BJ (cell line): ENCODE measurements around the gene PCDH9. TPM values are rescaled to one million over a fixed set of nuclear protein-coding genes. Genes with fewer than 3 reads are reported as not detected.

Experiments used
- CTCF ChIA-PET: fragments of 350-600 bp; formaldehyde crosslinking; extraction: SDS; loops from one replicate; lab custom pipeline; 2021; ENCODE audit warnings: antibody characterized with exemption, inconsistent platforms; lab: Yijun Ruan, JAX
- POLR2A ChIA-PET: fragments of 300-600 bp; sonication (Branson Sonifier 250); formaldehyde crosslinking; extraction: SDS; loops from one replicate; lab custom pipeline; 2021; ENCODE audit warnings: antibody characterized with exemption; lab: Charles Lee
- DNase-seq: peaks from one replicate; pipeline ENCODE4 v3.0.0-alpha.2; 2011; ENCODE audit warnings: low read depth
- H3K27me3 ChIP-seq: 2 replicates; pipeline ENCODE4 v1.6.0; 2011; ENCODE audit warnings: low read length; ENCODE audit not compliant: control insufficient read depth, insufficient read depth
- H3K36me3 ChIP-seq: 2 replicates; pipeline ENCODE4 v1.5.1; 2011; ENCODE audit warnings: low read length; ENCODE audit not compliant: control insufficient read depth, insufficient read depth
- H3K4me3 ChIP-seq: 2 replicates; pipeline ENCODE4 v1.5.1; 2011; ENCODE audit warnings: low read depth, mild to moderate bottlenecking, control low read depth, low read length
- polyA plus RNA-seq: library from polyadenylated mRNA; depleted of rRNA; stranded (reverse); fragments of >200 nt; gene quantifications from 2 replicates; pipeline ENCODE4 v1.2.3, GENCODE V29; 2011
- TF ChIP-seq, protein P1 (sequence below): IDR thresholded peaks from 2 replicates; pipeline ENCODE4 v1.5.1; 2011; ENCODE audit warnings: low read depth, mild to moderate bottlenecking, control low read depth, inconsistent platforms, low read length, moderate library complexity; ENCODE audit not compliant: insufficient read depth

The PCDH9 gene
- polyA plus RNA-seq, 1 experiment = 2.3 TPM

DNA sequence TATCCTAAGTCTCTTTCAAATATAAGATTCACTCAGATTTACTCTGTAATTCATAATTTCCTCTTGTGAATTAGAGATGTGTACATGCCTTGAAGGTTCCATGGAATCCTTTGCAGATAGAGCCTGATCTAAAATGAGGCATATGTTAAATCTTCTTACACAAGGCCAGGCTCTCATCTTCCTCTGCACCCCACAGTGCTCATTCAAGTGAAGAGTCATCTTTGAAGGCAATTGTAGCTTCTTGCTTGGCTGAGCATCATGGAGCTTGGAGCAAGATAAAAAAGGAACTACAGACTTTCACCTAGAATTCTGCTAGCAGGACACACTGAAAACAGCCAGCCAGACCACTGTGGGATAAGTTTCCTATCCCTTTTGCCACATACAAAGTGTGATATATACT is 566.4 kb downstream of the PCDH9 start:
- no peak for DNase-seq
- CTCF ChIA-PET = no interaction called here
- POLR2A ChIA-PET = no interaction called here
- Histone ChIP-seq H3K4me3 (no peak overlapping the region), H3K27me3 (no peaks in the 10 kb centered on the region), H3K36me3 (no peaks in the 10 kb centered on the region)
- TF ChIP-seq, protein P1, sequence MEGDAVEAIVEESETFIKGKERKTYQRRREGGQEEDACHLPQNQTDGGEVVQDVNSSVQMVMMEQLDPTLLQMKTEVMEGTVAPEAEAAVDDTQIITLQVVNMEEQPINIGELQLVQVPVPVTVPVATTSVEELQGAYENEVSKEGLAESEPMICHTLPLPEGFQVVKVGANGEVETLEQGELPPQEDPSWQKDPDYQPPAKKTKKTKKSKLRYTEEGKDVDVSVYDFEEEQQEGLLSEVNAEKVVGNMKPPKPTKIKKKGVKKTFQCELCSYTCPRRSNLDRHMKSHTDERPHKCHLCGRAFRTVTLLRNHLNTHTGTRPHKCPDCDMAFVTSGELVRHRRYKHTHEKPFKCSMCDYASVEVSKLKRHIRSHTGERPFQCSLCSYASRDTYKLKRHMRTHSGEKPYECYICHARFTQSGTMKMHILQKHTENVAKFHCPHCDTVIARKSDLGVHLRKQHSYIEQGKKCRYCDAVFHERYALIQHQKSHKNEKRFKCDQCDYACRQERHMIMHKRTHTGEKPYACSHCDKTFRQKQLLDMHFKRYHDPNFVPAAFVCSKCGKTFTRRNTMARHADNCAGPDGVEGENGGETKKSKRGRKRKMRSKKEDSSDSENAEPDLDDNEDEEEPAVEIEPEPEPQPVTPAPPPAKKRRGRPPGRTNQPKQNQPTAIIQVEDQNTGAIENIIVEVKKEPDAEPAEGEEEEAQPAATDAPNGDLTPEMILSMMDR = no peak

DNA sequence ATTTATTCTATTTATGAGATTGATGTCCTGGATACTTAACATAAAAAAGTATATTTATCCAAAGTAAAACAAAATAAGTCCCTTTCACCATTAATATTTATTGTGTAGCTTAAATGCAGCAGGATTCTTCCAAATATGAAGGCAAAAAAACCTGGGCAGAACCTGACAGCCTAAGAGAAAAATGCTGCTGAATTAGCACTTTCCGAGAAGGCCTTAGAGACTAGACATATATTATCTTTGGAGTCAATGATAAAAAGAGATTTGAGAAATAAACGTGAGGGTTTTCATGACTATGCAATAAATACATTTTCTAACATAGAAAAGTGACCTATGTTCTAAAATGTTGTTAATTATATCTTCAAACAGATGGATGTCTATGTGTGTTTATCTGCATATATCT is 566.9 kb downstream of the PCDH9 start:
- ChIA-PET CTCF (no interaction called here), POLR2A (no interaction called here)
- Histone ChIP-seq H3K36me3 (no peaks in the 10 kb centered on the region), H3K27me3 (no peaks in the 10 kb centered on the region), H3K4me3 (no peak overlapping the region)
- DNase-seq = no peak
- TF ChIP-seq, protein P1 = no peak

DNA sequence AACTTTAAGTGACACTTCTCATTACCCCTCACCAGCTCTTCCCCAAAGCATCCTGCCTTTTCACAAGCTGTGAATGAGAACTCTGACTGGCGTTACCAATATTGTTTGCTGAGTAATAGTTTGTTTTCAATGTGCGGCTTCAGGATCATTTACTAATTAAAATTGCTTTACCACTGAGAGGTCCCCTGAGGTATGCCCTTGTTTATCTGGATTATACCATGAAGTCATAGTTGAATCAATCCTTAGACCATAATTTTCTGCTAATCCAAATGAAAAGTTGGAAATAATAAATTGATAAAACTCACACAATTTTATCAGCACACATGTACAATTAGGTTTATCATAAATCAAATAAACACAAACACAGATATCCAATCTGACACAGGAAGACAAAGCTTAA is 568.8 kb downstream of the PCDH9 start:
- POLR2A ChIA-PET = no interaction called here
- CTCF ChIA-PET = no interaction called here

DNA sequence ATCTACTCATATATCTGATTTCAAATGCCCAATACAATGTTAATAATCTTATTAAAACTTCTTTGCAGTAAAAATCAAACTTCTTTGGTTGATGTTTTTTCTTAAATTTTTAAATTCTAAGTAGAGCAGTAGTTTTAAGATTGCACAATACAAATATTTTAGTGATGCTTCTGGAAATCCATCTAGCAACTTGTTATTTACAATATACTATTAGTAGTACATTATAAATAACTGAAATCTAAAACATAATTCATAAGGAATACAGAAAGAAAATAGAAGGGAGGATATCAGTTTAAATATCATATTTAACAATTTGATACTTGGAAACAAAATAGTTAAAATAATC is 569.7 kb downstream of the PCDH9 start:
- POLR2A ChIA-PET = interaction anchor here (0.7 kb wide), 1 partner anchor 114 kb away, joined by 3 read pairs; no protein-coding TSS in a partner anchor
- TF ChIP-seq, protein P1 = no peak
- CTCF ChIA-PET = interaction anchor here (1.4 kb wide), 1 partner anchor 94 kb away, joined by 3 read pairs; no protein-coding TSS in a partner anchor

More for the DNA sequence above, 568.8 kb downstream of the PCDH9 start:
- Histone ChIP-seq H3K4me3 (no peak overlapping the region), H3K36me3 (no peaks in the 10 kb centered on the region), H3K27me3 (no peaks in the 10 kb centered on the region)
- TF ChIP-seq, protein P1 = no peak
- DNase-seq = no peak

DNA sequence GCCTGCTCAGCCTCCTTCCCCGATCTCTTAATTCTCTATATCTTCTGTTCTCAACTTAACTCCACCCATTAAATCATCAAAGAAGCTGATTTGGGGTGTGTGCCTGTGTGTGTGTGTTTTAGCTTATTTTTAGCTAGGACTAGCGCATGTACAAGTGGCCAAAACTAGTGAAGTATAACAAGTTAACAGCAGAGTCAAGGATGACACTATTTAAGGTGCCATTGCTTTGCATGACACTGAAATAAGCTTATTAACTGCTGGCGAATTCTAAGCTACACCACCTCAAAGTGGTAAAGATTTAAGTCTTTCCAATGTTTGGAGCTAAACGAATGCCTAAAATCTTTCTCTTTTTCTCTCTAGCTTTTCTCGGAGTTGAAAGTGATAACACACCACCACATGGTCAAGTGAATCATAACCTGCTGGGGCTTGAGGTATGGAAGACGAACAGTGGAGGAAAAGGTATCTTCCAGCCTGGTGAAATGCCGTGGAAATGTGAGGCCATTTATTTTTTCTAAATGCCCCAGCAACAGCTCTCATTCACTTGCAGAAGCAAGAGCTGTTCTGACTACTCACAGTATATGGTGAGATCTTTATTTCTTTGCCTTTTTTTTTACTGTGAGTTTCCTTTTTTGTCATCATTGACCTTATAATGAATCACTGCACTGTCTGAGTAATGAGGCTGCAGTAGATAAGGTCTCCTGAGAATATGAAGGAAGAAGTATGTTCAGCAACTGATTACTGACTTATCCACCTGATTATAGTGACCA is 570.3 kb downstream of the PCDH9 start:
- CTCF ChIA-PET = interaction anchor here (1.4 kb wide), 1 partner anchor 93 kb away, joined by 3 read pairs; no protein-coding TSS in a partner anchor
- no peaks in the 10 kb centered on the region for H3K36me3 ChIP-seq
- DNase-seq = peak; percentile 15
- POLR2A ChIA-PET = interaction anchor here (0.7 kb wide), 1 partner anchor 114 kb away, joined by 3 read pairs; no protein-coding TSS in a partner anchor
- H3K4me3 ChIP-seq = no peak overlapping the region
- H3K27me3 ChIP-seq = no peaks in the 10 kb centered on the region
- TF ChIP-seq, protein P1 = no peak

More for the DNA sequence above, 569.7 kb downstream of the PCDH9 start:
- DNase-seq = no peak
- Histone ChIP-seq H3K36me3 (no peaks in the 10 kb centered on the region), H3K27me3 (no peaks in the 10 kb centered on the region), H3K4me3 (no peak overlapping the region)
